HG02981 (cell line): Measurements from ENCODE around the gene LDB3.

Source experiments
- ATAC-seq: cut with Tn5 transposase; IDR thresholded peaks from one replicate; pipeline ENCODE4 v1.9.1; 2021; ENCODE audit warnings: mild to moderate bottlenecking, moderate library complexity; ENCODE audit not compliant: unreplicated experiment

Gene LDB3

GRCh38 chr10:86684331-86685097 lies 16.2 kb downstream of the LDB3 start:
- ATAC-seq, result no peak

- no peak for ATAC-seq
Observed at GRCh38 chr10:86685416-86685815, 17.1 kb downstream of the LDB3 start.

- no peak for ATAC-seq
Observed at GRCh38 chr10:86685893-86686632, 17.8 kb downstream of the LDB3 start.

- no peak for ATAC-seq
Observed at GRCh38 chr10:86686972-86687371, 18.7 kb downstream of the LDB3 start.

- ATAC-seq, result no peak
Observed at GRCh38 chr10:86687750-86688149, 19.4 kb downstream of the LDB3 start.

- ATAC-seq, result peak; percentile 84
Observed at GRCh38 chr10:86688398-86688921, 20.1 kb downstream of the LDB3 start.

GRCh38 chr10:86689146-86689545 lies 20.8 kb downstream of the LDB3 start:
- no peak for ATAC-seq

GRCh38 chr10:86690231-86690630 lies 21.9 kb downstream of the LDB3 start:
- ATAC-seq, result no peak

- ATAC-seq, result no peak
Observed at GRCh38 chr10:86690657-86691084, 22.4 kb downstream of the LDB3 start.

- ATAC-seq, result no peak
Observed at GRCh38 chr10:86691333-86692022, 23.2 kb downstream of the LDB3 start.

GRCh38 chr10:86692023-86692514 lies 23.8 kb downstream of the LDB3 start:
- ATAC-seq, result no peak

GRCh38 chr10:86692664-86693063 lies 24.4 kb downstream of the LDB3 start:
- no peak for ATAC-seq

GRCh38 chr10:86693275-86693674 lies 25.0 kb downstream of the LDB3 start:
- ATAC-seq, result no peak

GRCh38 chr10:86693721-86694369 lies 25.5 kb downstream of the LDB3 start:
- ATAC-seq, result no peak

- ATAC-seq, result no peak
Observed at GRCh38 chr10:86698207-86698940, 30.1 kb downstream of the LDB3 start.

GRCh38 chr10:86699125-86699524 lies 30.8 kb downstream of the LDB3 start:
- ATAC-seq, result no peak

- ATAC-seq, result no peak
Observed at GRCh38 chr10:86699541-86699940, 31.2 kb downstream of the LDB3 start.

- no peak for ATAC-seq
Observed at GRCh38 chr10:86699991-86700840, 31.9 kb downstream of the LDB3 start.
